Urothelium cell line (cell line): ENCODE data around the gene DMRTB1.
"Not testable (repeated sequence)": the region's sequence is repeated elsewhere in the genome, so short reads cannot be mapped to it uniquely, and the experiment has no call there.

Experiments
- DNase-seq: peaks from one replicate; pipeline ENCODE4 v3.0.0; 2011; ENCODE audit warnings: low spot score, mixed read lengths
- FAIRE-seq: peaks from 2 replicates; lab custom pipeline; 2011; peaks lifted over from hg19 to GRCh38; lab: Jason Lieb, UNC

DMRTB1 gene

DNA sequence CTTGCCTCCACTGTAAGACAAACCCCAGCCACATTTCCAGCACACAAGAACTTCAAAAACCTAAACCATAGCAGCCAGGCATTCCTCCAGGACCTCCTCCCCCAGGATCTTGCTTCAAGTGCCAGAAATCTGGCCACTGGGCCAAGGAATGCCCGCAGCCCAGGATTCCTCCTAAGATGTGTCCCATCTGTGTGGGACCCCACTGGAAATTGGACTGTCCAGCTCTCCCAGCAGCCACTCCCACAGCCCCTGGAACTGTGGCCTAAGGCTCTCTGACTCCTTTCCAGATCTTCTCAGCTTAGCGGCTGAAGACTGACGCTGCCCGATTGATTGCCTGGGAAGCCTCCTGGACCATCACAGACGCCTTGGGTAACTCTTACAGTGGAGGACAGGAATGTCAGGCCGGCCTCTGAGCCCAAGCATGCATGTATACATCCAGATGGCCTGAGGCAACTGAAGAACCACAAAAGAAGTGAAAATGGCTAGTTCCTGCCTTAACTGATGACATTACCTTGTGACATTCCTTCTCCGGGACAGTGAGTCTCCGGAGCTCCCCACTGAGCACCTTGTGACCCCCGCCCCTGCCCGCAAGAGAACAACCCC lies 24.7 kb upstream of the DMRTB1 start:
- FAIRE-seq, DNase-seq: not testable (repeated sequence)

- FAIRE-seq (no peak), DNase-seq (no peak)
Measured at GRCh38 chr1:53435151-53435550, 24.0 kb upstream of the DMRTB1 start.

DNA sequence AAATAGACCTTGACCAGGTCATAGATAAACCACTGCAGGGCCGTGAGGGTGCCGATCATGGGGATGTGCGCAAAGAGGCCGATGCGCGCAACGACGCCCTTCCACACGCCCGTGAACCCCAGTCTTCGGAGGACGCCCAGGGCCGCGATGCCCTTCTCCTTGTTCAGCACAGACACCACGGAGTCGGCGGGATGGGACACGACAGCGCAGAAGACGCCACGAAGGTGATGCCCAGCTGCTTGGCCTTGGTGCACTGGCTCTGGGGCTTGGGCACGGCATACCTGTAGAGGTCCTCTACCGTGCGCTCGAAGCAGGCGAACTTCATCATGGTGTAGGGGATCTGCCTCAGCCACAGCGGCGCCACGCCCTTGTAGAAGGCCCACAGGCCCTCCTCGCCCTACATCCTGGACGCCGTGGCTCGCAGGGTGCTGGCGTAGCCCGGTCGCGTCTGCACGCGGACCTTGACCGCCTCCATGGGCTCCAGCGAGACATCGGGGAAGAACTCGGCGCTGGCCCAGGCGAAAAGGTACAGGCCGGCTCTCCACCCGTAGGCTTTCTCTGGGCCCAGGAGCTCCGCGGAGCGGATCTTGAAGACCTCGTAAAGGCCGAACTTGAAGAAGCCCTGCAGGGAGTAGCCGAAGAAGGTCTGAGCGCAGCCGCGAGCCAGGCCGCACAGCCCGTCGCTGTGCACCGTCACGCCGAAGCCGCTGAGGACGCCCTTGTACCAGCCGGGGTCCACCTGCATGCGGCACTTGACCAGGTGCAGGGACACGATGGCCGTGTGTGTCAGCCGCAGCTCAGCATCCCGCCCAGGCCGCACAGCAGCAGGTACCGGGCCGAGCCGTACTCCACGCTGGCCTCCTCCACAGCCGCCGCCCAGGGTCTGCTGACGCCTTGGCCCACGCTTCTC lies 20.5 kb upstream of the DMRTB1 start:
- DNase-seq (no peak), FAIRE-seq (no peak)

GRCh38 chr1:53439337-53440207 lies 19.6 kb upstream of the DMRTB1 start:
- DNase-seq (no peak), FAIRE-seq (no peak)

DNA sequence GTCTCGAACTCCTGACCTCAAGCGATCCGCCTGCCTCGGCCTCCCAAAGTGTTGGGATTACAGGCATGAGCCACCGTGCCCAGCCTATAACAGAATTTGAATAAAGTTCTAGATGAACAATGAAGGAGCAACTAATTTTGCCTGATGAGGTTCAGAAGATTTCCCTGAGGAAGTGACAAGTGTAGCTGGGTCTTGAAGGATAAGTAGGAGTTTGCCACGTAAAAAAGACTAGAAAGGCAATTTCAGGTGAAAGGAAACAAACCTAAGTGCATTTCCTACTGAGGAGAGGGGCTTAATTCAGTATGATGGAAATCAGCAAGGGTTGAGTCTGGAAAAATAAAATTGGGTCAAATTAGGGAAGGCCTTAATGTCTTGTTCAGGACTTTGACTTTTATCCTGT lies 18.6 kb upstream of the DMRTB1 start:
- FAIRE-seq (no peak), DNase-seq (no peak)

- FAIRE-seq: no peak
- DNase-seq: no peak
Measured at GRCh38 chr1:53442299-53442698, 16.9 kb upstream of the DMRTB1 start.

GRCh38 chr1:53446051-53446450 lies 13.1 kb upstream of the DMRTB1 start:
- no peak for DNase-seq
- FAIRE-seq: no peak

DNA sequence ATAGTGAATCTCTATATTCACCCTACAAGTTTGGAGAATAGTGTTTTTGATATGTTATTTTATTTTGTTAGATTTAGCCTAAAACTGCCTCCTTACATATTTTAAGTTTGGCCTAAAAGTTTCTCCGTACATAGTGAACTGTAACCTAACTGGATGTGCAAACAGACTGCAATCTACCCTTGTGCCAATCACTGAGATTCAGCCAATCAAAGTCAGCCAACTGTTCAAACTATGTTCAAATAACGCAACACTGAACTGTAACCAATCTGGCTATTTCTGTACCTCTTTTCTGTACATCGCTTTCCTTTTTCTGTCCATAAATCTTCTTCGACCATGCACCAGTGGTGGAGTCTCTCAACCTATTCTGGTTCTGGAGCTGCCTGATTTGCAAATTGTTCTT lies 11.8 kb upstream of the DMRTB1 start:
- FAIRE-seq: no peak
- DNase-seq: no peak

DNA sequence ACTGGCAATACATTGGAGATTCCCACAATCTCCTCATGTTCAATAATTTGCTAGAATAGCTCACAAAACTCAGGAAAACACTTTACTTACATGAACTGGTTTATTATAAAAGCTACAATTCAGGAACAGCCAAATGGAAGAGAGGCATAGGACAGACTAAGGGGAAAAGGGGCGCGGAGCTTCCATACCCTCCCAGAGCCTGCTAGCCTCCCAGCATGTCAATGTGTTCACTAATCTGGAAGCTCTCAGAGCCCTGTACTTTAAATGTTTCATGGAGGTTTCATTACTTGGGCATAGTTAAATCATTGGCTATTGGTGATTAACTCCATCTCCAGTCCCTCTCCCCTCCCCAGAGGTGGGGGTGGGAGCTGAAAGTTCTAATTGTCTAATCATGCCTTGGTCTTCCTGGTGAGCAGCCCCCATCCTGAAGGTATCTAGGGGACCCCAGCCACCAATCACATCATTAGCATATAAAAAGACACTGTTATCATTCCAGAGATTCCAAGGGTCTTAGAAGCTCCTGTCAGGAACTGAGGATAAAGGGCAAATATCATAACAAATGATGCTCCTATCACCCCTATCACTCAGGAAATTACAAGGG lies 10.9 kb upstream of the DMRTB1 start:
- FAIRE-seq: no peak
- DNase-seq: no peak

DNA sequence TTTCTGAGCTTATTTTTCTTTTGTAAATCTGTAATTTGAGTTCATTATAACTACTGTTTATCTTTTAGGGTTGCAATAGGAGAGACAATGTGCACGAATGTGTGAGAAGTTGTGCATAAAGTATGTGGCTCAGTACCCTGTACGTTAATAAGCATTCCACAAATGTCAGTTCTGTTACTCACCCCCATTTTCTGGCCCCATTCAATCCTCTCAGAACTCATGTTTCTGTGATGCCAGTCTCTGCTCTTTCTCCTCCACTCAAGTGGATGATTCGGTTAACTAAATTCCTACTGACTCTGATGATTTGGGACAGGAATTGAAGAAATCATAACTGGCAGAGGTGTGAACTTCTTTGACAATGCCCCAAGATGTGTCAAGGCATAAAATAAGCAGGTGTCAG lies 10.2 kb upstream of the DMRTB1 start:
- peak; percentile 25 for DNase-seq

DNA sequence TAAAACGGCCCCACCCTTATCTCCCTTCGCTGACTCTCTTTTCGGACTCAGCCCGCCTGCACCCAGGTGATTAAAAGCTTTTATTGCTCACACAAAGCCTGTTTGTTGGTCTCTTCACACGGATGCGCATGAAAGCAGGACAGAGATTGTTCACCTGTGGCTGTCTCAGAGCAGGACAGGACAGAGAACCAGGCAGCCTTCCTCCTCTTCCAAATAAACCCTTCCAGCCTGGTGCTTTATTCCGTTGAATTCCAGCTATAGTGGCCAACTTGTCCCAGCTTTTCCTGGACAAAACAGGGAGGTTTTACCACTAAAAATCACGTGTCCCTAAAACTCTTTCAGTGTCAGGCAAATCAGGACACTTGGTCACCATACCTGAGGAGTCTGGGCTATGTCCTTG lies 9.5 kb upstream of the DMRTB1 start:
- DNase-seq (no peak), FAIRE-seq (no peak)

More for the DNA sequence above, 10.2 kb upstream of the DMRTB1 start:
- FAIRE-seq: no peak

DNA sequence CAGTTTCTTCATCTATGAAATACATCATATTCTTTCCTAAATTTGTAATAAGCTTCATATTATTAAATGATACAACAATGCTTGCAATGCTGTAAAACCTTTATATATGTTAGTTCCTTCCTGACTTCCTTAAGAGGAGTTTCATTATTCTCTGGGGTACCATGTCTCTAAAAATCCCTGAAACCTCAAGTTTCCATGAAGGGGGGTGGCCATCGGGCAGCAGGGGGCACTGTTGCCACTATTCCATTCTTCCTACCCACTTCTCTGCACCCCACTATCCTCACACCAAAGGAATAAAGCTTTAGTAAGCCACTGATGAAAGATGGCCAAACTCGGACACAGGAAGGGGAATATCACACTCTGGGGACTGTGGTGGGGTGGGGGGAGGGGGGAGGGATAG lies 9.0 kb upstream of the DMRTB1 start:
- DNase-seq (no peak), FAIRE-seq (no peak)

DNA sequence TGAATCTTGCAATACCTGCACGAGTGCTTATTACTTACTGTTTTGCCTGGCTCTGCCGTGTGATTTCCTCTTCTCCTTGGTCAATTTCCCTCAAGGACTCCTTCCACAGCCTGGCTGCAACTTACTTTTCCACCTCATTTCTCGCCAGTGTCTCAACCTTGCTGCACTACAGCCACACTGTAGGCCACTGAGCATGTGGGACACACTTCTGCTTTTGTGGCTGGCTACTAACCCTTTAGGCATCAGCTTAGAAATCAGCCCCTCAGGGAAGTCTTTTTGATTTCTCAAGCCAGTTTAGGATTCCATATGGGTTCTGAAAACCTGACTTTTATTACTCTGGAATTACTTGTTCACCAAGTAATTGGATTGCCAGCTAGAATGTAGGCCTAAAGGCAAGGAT lies 5.2 kb upstream of the DMRTB1 start:
- FAIRE-seq (no peak), DNase-seq (no peak)

DNA sequence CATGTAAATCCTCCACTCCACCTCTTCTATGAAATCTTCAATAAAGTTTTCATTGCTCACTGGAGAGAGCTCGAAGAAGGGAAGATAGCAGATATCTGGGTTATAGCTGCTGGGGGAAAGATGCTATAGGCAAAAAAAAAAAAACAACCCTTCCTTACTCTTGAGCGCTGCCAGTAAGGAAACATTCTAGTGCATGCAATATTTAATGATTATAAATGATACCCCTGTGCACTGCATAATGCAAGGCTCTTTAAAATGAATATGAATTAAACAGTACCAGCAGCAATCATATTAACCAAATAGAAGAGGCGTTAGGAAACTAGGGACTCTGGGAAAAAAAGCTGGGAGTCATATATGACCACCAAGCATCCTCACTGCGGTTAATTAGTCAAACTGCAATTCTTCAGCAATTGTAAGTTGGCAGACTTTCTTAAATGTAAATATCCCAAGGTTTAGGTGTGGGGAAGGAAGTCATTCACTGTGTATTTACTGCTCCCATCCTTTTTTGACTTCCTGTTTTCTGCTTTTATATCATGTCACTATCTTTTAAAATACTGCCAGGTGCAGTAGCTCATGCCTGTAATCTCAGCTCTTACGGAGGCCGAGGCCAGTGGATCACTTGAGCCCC lies 3.7 kb upstream of the DMRTB1 start:
- DNase-seq (no peak), FAIRE-seq (no peak)

DNA sequence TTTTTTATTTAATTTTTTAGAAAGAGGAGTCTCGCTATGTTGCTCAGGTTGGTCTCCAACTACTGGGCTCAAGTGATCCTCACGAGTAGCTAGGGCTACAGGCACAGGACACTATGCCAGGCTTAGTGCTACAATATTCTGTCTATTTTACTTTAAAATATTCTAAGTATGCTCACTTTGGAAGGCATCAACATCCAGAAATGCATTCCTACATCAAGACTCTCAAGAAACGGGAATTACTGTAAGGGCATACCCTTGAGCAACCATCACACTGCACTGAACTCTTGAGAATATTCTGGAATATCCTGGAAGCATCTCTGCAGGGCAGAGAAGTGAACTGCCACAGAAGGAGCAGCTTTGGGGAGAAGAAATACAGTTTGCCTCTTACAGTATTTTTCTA lies 565 bp upstream of the DMRTB1 start:
- no peak for FAIRE-seq

GRCh38 chr1:53460211-53460634 lies 1.0 kb downstream of the DMRTB1 start:
- DNase-seq: no peak
- no peak for FAIRE-seq

More for the DNA sequence above, 565 bp upstream of the DMRTB1 start:
- no peak for DNase-seq

- no peak for FAIRE-seq
Measured at GRCh38 chr1:53460666-53461322, 1.6 kb downstream of the DMRTB1 start.

GRCh38 chr1:53461323-53462044 lies 2.3 kb downstream of the DMRTB1 start:
- DNase-seq (no peak), FAIRE-seq (no peak)

More at GRCh38 chr1:53460666-53461322, 1.6 kb downstream of the DMRTB1 start:
- no peak for DNase-seq

- no peak for DNase-seq
- no peak for FAIRE-seq
Measured at GRCh38 chr1:53462193-53462592, 3.0 kb downstream of the DMRTB1 start.
